ENCODE results near the gene PIH1D1. TPM values are rescaled to one million over a fixed set of nuclear protein-coding genes. Genes with fewer than 3 reads are reported as not detected.
A peak's percentile ranks its signal among the peaks of the same experiment; 100 is the strongest.

PIH1D1 gene
- 10 to 100 TPM; 67.2 to 82.4 (median 72.5) TPM for total RNA-seq

- H3K27ac ChIP-seq = peak within 1 kb of the TSS; percentile 95 to 100 (median 96)
- ATAC-seq = peak; percentile 78
- H3K4me1 ChIP-seq = peaks cover 0 to 62% (median 18%) of the 10 kb centered on the region in 3 donors
- H3K27me3 ChIP-seq = no peaks in the 10 kb centered on the region
- H3K4me3 ChIP-seq = peak within 1 kb of the TSS; percentile 81 to 86
- H3K9me3 ChIP-seq = no peaks in the 10 kb centered on the region
- peaks cover 0 to 39% of the 10 kb centered on the region in 2 donors for H3K36me3 ChIP-seq
- 0% methylated on average over 9 to 13 of the region's 42 CpGs for WGBS, 2 donors (ENCODE audit: low coverage in 1 of 2)
- TF ChIP-seq EP300 (IDR thresholded peaks at IDR 0.05) = no peak
- peak; percentile 89 for TF ChIP-seq POLR2AphosphoS5 (IDR thresholded peaks at IDR 0.05)
- TF ChIP-seq CTCF (IDR thresholded peaks at IDR 0.05) = peak in 3 of 4 experiments; percentile 22 to 44 (median 30)
- peak in 1 of 2 donors; percentile 26 for TF ChIP-seq POLR2A (IDR thresholded peaks at IDR 0.05)
These were observed at the start of gene PIH1D1 for GRCh38 chr19:49451430-49452181. Gene PIH1D1, minus strand, starts transcription at chr19:49451814. Its CDS starts 240 bp downstream, at chr19:49451574.

GRCh38 chr19:49499030-49499670 lies 47.5 kb upstream of the PIH1D1 start:
- peaks cover 0 to 34% of the 10 kb centered on the region in 2 donors for H3K36me3 ChIP-seq
- H3K27me3 ChIP-seq = no peaks in the 10 kb centered on the region
- peak overlapping the region in 3 of 4 donors; percentile 56 to 74 (median 66) for H3K27ac ChIP-seq
- no peaks in the 10 kb centered on the region for H3K9me3 ChIP-seq
- peak overlapping the region in 1 of 2 donors; percentile 41 for H3K4me3 ChIP-seq
- WGBS, 2 donors (ENCODE audit: low coverage in 1 of 2) = 66 to 90% methylated on average over 2 to 6 of the region's 19 CpGs
- TF ChIP-seq POLR2AphosphoS5 (IDR thresholded peaks at IDR 0.05) (no peak), CTCF (IDR thresholded peaks at IDR 0.05) (no peak), EP300 (IDR thresholded peaks at IDR 0.05) (no peak), POLR2A (IDR thresholded peaks at IDR 0.05) (no peak)
- no peak for ATAC-seq
- peaks cover 8 to 67% (median 26%) of the 10 kb centered on the region in 3 donors for H3K4me1 ChIP-seq

- TF ChIP-seq EP300 (IDR thresholded peaks at IDR 0.05) (no peak), CTCF (IDR thresholded peaks at IDR 0.05) (no peak), POLR2AphosphoS5 (IDR thresholded peaks at IDR 0.05) (no peak), POLR2A (IDR thresholded peaks at IDR 0.05) (no peak)
- Histone ChIP-seq H3K27ac (no peak overlapping the region), H3K4me3 (no peak overlapping the region), H3K9me3 (no peaks in the 10 kb centered on the region), H3K36me3 (peaks cover 0 to 34% of the 10 kb centered on the region in 2 donors), H3K4me1 (peaks cover 8 to 65% (median 26%) of the 10 kb centered on the region in 3 donors), H3K27me3 (no peaks in the 10 kb centered on the region)
- 88 to 100% methylated on average over 1 to 2 of the region's 7 CpGs for WGBS, 2 donors (ENCODE audit: low coverage in 1 of 2)
- no peak for ATAC-seq
These were observed 46.9 kb upstream of the PIH1D1 start for GRCh38 chr19:49498475-49498874.

GRCh38 chr19:49497789-49498103 lies 46.1 kb upstream of the PIH1D1 start:
- Histone ChIP-seq H3K4me1 (peaks cover 8 to 58% (median 26%) of the 10 kb centered on the region in 3 donors), H3K27ac (peak overlapping the region in 3 of 4 donors; percentile 90 to 96 (median 92)), H3K9me3 (no peaks in the 10 kb centered on the region), H3K4me3 (peak overlapping the region in 1 of 2 donors; percentile 67), H3K27me3 (no peaks in the 10 kb centered on the region), H3K36me3 (peaks cover 0 to 42% of the 10 kb centered on the region in 2 donors)
- 83 to 100% methylated on average over 2 to 8 of the region's 12 CpGs for WGBS, 2 donors (ENCODE audit: low coverage in 1 of 2)
- no peak for ATAC-seq
- TF ChIP-seq POLR2A (IDR thresholded peaks at IDR 0.05) = no peak
- TF ChIP-seq CTCF (IDR thresholded peaks at IDR 0.05) = no peak
- no peak for TF ChIP-seq POLR2AphosphoS5 (IDR thresholded peaks at IDR 0.05)
- no peak for TF ChIP-seq EP300 (IDR thresholded peaks at IDR 0.05)
